Measurements from ENCODE around the gene SVEP1.

SVEP1 gene

DNA sequence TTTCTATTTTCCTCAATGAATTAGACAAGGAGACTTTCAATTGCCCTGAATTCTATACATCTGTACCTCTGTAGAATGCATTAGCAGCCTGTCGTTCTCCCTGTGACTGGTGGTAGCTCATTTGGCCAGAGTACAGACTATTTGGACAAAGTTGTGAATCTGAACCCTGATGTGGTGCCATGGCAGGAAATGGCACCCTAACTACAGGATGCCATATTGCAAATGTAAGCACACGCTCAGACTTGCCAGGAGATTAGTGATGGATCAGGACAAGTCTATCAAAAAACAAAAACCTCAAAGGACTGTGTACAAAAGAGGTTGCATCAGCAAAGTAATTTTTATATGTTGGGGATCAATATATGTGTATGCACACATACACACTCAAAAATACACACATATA is 58.3 kb downstream of the SVEP1 start:
- DNase-seq (ENCODE audit: low spot score): no peak

DNA sequence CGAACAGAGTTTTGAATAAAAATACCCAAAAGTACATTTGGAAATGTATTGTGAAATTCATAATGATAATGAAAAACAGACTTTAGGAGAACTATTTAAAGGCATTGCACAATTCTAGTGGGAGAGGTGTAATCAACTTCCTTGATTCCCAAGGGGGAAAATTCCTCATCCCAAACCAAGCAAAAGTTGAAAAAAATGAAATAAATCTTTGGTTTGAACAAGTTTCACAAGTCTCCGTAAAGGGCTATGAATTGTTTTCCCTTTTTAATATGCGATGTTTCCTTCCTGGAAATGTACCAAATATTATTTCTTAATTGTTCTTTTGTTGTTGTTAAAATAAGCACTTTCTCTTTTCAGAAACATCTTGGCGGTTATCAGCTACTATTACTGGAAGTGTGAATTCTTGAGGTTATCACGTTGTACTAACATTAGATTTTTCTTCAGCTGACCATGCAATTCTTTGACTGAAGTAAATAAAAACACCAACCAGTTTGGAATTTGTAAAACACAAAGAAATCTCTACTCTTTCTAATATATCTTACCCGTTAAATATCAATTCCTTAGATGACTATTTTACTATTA is 59.3 kb downstream of the SVEP1 start:
- DNase-seq (ENCODE audit: low spot score): no peak

DNA sequence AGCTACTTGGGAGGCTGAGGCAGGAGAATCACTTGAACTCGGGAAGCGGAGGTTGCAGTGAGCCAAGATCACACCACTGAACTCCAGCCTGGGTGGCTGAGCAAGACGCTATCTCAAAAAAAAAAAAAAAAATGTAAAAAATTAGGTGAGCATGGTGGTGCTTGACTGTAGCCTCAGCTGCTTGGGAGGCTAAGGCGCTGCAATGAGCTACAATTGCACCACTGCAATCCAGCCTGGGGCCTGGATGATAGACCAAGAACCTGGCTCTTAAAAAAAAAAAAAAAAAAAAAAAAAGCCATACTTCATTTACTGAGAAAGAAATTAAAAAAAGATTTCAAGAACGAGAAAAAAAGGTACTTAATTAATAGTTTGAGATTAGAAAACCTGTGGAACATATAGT is 62.1 kb downstream of the SVEP1 start:
- no peak for DNase-seq (ENCODE audit: low spot score)

- no peak for DNase-seq (ENCODE audit: low spot score)
These were observed 64.6 kb downstream of the SVEP1 start for GRCh38 chr9:110514897-110515296.

DNA sequence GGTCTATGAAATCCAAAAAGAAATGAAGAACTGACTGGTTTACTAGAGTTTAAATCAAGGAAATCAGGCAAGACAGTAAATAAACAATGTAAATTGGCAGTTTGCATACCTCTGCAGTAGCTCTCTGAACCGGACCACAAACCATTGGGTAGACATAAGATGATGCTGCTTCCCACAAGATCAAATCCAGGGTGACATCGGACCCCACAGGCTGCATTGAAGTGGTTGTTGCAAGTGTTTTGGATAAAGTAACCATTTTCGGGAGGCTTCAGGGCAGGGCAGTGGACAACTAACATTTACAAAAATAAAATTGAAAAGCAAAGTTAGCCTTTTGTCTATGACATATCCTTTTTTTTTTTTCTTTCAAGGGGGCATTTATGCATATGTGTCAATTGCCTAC is 66.7 kb downstream of the SVEP1 start:
- DNase-seq (ENCODE audit: low spot score): no peak

GRCh38 chr9:110509792-110510191 is 69.7 kb downstream of the SVEP1 start:
- no peak for DNase-seq (ENCODE audit: low spot score)

DNA sequence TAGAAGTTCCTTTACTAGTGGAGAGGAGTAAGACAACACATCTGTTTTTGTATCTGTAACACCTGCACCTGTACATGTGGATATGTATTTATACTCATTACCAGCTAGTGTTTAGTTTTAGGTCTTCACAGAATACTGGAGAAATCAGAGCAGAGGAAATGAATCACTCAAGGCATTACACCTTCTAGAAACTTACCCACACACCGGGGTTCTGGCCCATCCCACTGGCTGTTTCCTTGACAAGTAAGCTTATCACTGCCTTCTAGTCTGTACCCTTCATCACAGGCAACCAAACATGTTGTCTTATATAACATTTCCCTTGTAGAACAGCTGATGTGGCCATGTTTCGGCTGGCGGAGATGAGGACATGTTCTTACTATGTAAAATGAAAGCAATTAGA is 76.7 kb downstream of the SVEP1 start:
- no peak for DNase-seq (ENCODE audit: low spot score)

DNA sequence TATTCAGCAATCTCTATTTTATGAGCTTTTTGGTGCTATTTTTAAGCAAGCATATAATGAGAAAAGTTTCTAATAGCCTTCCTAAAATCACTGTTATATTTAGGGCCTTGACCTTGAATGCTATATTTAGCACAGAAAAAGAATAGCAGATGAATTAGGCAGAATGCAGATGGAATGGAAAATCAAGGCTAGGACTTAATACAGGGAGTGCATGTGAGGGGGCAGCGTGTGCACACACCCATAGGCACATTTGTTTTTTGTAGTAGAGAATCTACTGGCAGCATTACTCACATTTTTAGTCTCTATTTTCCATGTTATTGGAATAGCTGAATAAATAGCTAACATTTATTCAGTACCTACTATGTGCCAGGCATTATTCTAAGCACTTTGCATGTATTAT is 79.9 kb downstream of the SVEP1 start:
- DNase-seq (ENCODE audit: low spot score): no peak

DNA sequence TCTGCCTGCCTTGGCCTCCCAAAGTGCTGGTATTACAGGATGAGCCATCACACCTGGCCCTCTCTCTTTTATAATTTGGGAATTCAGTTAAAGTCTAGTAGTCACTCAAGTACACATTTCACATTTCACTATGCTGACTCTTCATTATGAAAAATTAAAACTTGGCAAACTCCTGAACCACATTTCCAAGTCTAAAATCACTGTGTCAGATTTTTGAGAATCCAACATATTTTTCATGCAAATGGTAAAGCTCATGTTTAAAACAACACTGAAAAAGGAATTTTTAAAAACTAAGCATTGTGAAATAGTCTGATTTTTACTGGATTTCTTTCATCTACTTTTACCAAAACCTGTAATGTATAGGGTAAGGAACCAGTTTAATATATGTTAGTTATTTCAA is 92.3 kb downstream of the SVEP1 start:
- DNase-seq (ENCODE audit: low spot score): no peak

DNA sequence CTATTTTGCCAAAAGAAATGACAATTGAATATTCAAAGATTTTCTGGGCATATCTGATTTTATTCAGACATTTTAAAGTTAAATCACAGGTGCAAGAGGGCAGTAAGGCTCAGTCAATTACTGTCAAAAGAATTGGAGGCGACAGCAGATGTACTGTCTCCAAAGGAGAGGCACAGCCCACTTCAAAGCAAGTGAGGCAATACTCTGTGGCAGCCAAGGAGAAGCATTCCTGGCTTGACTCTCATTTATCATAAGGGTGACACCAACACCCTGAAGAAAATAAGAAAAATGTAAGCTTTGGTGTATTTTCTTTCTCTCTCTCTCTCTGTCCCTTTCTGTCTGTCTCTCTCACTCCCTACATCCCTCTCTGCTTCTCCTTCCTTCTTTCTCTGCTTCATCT is 93.3 kb downstream of the SVEP1 start:
- no peak for DNase-seq (ENCODE audit: low spot score)

- no peak for DNase-seq (ENCODE audit: low spot score)
These were observed 100.1 kb downstream of the SVEP1 start for GRCh38 chr9:110479481-110479880.

GRCh38 chr9:110476251-110476650 is 103.3 kb downstream of the SVEP1 start:
- DNase-seq (ENCODE audit: low spot score): peak; percentile 13

DNA sequence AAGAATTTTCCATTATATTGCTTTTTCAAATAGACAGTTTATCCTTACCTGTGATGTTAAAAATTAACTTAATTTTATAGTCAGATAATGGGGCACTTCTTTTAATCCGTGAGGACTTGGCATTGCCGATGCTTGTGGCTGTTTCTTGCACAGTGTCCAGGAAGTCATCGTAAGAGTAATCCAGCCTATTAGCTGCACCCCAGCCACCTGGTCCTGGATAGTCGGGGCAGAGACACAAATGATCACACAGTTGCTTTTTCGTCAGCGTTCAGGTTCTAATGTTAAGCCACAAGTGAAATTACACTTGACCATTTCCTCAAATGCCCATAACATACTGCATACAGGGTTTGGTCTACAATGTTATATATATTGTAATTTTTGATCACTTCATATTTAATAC is 107.4 kb downstream of the SVEP1 start:
- no peak for DNase-seq (ENCODE audit: low spot score)

GRCh38 chr9:110468950-110469349 is 110.6 kb downstream of the SVEP1 start:
- no peak for DNase-seq (ENCODE audit: low spot score)

DNA sequence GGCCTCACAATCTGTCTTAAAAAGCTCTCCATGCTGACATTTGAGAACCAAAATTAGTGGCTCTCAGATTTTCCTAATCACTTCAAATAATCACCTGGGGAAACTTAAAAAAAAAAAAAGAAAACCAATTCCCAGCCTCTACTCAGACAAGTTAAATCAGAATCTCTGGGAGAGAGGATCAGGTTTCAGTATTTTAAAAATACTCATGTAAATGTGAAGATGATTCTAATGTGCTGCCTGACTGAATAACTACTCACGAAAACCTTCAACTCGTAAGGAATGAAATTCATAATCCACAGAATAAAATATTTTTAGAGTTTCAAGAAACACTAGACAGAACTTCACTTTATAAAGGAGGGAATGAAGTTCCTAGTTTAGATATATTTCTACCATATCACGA is 114.4 kb downstream of the SVEP1 start:
- DNase-seq (ENCODE audit: low spot score): no peak

DNA sequence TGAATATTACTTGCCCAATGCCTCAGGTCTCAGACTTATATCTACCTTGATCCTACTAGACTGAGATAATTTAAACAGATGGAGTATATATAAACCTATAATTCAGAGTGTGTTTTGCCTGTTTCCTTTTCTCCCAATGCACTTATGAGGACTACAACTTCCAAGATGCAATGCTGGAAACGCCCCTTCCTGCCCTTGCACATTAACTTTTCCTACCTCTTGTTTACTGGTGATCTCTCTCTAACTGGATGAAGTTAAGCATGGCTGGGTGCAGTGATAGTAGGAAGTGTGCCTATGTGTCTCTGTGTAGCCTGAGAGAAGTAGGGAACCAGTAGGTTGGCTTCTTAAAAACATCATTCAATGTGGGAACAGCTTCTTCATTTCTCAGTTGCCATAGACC is 115.2 kb downstream of the SVEP1 start:
- DNase-seq (ENCODE audit: low spot score): peak; percentile 24

DNA sequence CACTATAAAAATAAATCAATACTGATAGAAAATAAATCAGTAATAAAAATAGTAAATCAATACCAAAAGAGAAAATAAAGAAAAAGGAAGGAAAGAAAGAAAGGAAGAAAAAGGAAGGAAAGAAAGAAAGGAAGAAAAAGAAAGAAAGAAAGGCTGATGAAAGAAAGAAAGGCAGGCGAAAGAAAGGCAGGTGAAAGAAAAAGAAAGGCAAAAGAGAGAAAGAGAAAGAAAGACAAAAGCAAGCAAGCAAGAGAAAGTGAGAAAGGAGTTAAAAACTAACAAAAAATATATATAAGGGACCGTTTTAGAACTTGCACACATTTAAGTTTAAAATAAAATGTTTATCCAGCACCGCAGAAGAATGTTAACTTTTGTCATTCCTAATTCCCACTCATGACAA is 116.0 kb downstream of the SVEP1 start:
- DNase-seq (ENCODE audit: low spot score): no peak

DNA sequence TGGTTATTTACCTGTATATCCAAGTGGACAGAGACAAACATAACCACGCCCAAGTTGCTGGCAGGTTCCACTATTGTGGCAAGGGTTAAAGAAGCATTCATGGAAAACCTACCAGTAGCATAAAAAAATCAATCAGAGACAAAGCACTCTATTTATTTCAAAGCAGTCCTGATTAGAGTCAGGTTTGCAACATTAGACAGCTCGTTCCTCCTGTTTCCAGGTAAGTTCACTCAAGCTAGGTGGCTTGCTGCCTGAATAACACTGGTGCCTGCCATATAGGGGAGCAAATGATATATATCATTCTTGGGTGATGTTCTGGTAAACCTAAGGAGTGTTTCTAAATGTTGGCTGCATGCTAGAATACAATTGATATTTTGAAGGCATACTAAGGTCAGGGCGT is 122.3 kb downstream of the SVEP1 start:
- no peak for DNase-seq (ENCODE audit: low spot score)

DNA sequence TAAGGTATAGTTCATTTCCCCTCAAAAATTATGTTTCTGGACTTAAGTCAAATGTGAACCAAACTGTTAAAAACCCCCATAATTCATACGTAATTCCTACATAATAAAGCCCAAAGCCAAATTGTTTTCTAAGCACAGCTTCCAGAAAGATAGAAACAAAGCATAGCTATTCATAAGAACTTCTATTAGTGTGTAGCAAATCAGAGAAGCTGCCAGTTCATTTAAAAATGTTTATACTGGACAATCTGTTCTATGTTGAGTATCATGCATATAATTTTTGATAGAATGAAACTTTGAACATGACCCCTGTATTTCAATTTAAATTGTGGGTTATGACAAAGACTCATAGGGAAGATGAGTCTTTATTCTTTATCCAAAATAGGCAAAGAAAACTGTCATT is 122.9 kb downstream of the SVEP1 start:
- DNase-seq (ENCODE audit: low spot score): no peak

DNA sequence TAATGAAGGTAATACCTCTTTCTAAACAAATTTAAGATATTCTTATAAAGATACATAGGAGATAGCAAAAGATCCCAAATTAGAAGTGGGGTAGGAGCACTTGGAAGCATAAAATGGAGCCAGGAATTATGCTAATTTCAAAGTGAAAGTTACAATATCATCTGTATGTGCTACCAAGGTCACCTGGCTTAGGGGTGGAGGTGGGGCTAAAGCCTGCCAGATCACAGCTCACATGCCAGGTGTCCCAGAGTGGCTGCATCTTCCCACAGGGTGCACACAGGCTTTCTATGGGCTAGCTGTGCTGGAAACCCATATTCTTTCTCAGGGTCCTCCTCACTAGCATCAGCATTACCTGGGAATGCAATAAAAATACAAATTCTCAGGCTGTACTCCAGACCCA is 123.7 kb downstream of the SVEP1 start:
- DNase-seq (ENCODE audit: low spot score): no peak

- no peak for DNase-seq (ENCODE audit: low spot score)
These were observed 127.2 kb downstream of the SVEP1 start for GRCh38 chr9:110452227-110452801.

GRCh38 chr9:110451726-110452125 is 127.8 kb downstream of the SVEP1 start:
- no peak for DNase-seq (ENCODE audit: low spot score)

DNA sequence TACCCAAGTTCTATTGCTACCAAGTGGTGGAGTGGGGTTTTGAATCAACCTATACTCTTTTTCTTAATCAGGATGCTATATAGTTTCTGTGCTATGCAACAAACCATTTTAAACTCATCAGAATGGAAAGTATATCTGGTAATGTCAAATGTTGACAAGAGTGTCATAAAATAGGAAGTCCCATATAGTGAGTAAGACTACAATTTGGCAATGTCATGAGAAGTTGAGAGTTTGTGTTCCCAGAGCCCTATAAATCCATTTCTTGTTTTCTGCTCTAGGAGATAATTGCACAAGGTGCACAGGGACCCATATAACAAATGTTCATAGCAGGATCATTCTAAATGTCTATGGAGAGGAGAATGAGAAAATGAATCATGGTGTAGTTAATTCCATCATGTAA is 132.1 kb downstream of the SVEP1 start:
- DNase-seq (ENCODE audit: low spot score): no peak

DNA sequence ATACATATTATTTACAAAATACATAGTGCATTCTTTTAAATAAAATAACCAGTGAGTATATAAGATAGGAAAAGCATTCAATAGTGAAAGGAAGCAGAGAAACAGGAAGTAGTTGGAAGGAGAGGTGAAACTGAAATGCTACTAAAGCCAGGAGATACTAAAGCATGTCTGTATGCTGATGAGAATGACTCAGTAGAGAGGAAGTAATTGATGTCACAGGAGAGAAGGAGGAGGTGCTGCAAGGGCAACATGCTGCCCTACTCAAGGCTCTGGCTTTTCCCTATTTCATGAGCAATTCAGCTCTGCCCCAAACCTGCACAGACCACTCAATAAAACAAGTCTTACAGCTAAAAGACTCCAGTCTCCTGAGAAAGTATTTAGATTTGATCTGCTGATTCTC is 133.4 kb downstream of the SVEP1 start:
- DNase-seq (ENCODE audit: low spot score): no peak

- no peak for DNase-seq (ENCODE audit: low spot score)
These were observed 134.6 kb downstream of the SVEP1 start for GRCh38 chr9:110444911-110445310.
